GM21447 (cell line): ENCODE measurements around the gene TNS1.

Experiments used
- ATAC-seq: cut with Tn5 transposase; IDR thresholded peaks from one replicate; pipeline ENCODE4 v1.9.1; 2021; ENCODE audit not compliant: unreplicated experiment

TNS1 gene

GRCh38 chr2:217900010-217900779 is 102.6 kb downstream of the TNS1 start:
- ATAC-seq, result no peak

GRCh38 chr2:217899231-217900009 is 103.4 kb downstream of the TNS1 start:
- no peak for ATAC-seq

- ATAC-seq, result no peak
Observed at GRCh38 chr2:217897816-217898806, 104.7 kb downstream of the TNS1 start.

- no peak for ATAC-seq
Observed at GRCh38 chr2:217897091-217897715, 105.6 kb downstream of the TNS1 start.

GRCh38 chr2:217895070-217895635 is 107.6 kb downstream of the TNS1 start:
- ATAC-seq, result no peak

GRCh38 chr2:217893440-217893839 is 109.4 kb downstream of the TNS1 start:
- ATAC-seq, result no peak

- ATAC-seq, result no peak
Observed at GRCh38 chr2:217892560-217892959, 110.2 kb downstream of the TNS1 start.

GRCh38 chr2:217890445-217890844 is 112.3 kb downstream of the TNS1 start:
- ATAC-seq, result no peak

- no peak for ATAC-seq
Observed at GRCh38 chr2:217889656-217890055, 113.1 kb downstream of the TNS1 start.

- no peak for ATAC-seq
Observed at GRCh38 chr2:217887841-217888701, 114.7 kb downstream of the TNS1 start.

- no peak for ATAC-seq
Observed at GRCh38 chr2:217886720-217887309, 116.0 kb downstream of the TNS1 start.

GRCh38 chr2:217886091-217886490 is 116.7 kb downstream of the TNS1 start:
- ATAC-seq, result no peak

GRCh38 chr2:217884985-217885384 is 117.8 kb downstream of the TNS1 start:
- no peak for ATAC-seq

- no peak for ATAC-seq
Observed at GRCh38 chr2:217880891-217881290, 121.9 kb downstream of the TNS1 start.

GRCh38 chr2:217880287-217880889 is 122.4 kb downstream of the TNS1 start:
- ATAC-seq, result no peak

- no peak for ATAC-seq
Observed at GRCh38 chr2:217878915-217879590, 123.7 kb downstream of the TNS1 start.

- no peak for ATAC-seq
Observed at GRCh38 chr2:217877866-217878265, 124.9 kb downstream of the TNS1 start.

GRCh38 chr2:217876253-217876570 is 126.6 kb downstream of the TNS1 start:
- no peak for ATAC-seq
